ENCODE measurements around the gene TUBB.
A peak's percentile ranks its signal among the peaks of the same experiment; 100 is the strongest.
"Not testable (repeated sequence)": the region's sequence is repeated elsewhere in the genome, so short reads cannot be mapped to it uniquely, and the experiment has no call there.

The TUBB gene

GRCh38 chr6:30717845-30718720, 2.1 kb upstream of the TUBB start:
- DNase-seq (ENCODE audit: low spot score); FAIRE-seq: not testable (repeated sequence)

GRCh38 chr6:30719356-30719755, 796 bp upstream of the TUBB start:
- FAIRE-seq (no peak), DNase-seq (ENCODE audit: low spot score) (no peak)

DNA sequence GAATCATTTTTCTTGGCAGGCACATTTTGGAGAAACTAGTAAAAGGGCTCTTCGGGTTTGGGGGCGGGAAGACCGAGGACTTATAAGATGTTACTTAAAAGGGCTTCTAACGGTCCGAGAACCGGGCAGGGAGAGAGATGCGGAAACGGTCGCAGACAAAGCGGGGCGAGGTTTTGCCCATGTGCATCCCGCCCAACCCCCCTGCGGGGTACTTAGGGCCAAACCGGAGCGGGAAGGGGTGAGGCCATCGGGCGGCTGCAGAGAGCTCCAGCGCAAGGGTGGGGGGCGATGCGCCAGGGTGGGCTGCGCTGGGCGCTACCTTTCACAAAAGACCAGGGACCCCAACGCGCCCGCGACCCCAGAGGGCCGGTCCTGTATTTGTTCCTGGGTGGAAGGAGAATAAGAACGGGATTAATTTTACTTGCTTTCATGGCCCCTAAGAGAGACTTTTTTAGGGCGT, 616 bp downstream of the TUBB start:
- DNase-seq (ENCODE audit: low spot score) = peak; percentile 43
- FAIRE-seq = no peak

DNA sequence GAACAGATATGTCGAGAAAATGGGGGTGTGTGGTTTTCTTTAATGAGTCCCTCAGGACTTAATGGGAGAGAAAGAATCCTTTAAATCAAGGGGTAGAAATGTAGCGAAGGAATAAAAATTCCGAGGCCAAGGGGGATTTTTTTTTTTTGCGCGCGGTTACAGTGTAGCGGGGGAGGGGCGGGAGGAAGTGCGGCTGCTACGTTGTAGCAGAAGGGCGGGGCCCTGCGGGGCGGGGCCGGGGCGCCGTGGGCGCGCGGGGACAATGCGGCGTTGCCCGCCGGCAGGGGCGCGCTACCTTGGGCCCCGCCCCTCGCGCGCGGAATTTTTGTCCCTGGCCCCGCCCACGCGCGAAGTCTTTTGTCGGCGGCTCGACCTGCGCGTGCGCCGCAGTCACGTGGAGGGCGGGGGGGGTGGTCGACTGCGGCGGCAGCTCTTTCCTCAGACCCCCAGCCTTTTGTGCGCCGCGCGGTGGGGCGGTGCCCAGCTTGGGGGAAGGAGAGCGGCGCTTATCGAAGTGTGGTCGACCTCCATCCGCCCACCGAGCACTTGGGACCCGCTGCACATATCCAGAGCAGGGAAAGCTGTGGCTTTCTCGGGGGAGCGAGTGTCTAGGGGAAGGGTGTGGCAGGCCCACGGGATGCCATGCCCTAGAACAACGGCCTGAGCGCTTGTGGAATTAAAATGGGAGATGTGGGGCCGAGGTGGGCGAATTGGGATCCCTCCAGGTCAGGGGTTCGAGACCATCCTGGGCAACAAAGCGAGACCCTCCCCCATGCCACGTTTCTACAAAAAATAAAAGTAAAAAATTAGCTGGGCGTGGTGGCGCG, 1.3 kb downstream of the TUBB start:
- FAIRE-seq = no peak
- peak; percentile 88 for DNase-seq (ENCODE audit: low spot score)

- FAIRE-seq; DNase-seq (ENCODE audit: low spot score): not testable (repeated sequence)
Measured at GRCh38 chr6:30722025-30722279, 1.8 kb downstream of the TUBB start.

- FAIRE-seq = no peak
- peak; percentile 66 for DNase-seq (ENCODE audit: low spot score)
Measured at GRCh38 chr6:30722280-30723112, 2.3 kb downstream of the TUBB start.

DNA sequence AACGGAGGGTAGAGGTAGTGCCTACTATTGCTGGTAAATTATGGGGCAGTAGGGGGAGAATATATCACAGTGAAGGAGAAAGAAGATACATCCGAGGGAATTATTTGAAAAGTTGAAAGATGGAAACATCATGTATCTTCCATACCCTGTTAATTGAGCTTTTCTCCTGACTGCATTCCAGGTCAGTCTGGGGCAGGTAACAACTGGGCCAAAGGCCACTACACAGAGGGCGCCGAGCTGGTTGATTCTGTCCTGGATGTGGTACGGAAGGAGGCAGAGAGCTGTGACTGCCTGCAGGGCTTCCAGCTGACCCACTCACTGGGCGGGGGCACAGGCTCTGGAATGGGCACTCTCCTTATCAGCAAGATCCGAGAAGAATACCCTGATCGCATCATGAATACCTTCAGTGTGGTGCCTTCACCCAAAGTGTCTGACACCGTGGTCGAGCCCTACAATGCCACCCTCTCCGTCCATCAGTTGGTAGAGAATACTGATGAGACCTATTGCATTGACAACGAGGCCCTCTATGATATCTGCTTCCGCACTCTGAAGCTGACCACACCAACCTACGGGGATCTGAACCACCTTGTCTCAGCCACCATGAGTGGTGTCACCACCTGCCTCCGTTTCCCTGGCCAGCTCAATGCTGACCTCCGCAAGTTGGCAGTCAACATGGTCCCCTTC, 3.1 kb downstream of the TUBB start:
- FAIRE-seq = peak; percentile 20
- DNase-seq (ENCODE audit: low spot score) = not testable (repeated sequence)

DNA sequence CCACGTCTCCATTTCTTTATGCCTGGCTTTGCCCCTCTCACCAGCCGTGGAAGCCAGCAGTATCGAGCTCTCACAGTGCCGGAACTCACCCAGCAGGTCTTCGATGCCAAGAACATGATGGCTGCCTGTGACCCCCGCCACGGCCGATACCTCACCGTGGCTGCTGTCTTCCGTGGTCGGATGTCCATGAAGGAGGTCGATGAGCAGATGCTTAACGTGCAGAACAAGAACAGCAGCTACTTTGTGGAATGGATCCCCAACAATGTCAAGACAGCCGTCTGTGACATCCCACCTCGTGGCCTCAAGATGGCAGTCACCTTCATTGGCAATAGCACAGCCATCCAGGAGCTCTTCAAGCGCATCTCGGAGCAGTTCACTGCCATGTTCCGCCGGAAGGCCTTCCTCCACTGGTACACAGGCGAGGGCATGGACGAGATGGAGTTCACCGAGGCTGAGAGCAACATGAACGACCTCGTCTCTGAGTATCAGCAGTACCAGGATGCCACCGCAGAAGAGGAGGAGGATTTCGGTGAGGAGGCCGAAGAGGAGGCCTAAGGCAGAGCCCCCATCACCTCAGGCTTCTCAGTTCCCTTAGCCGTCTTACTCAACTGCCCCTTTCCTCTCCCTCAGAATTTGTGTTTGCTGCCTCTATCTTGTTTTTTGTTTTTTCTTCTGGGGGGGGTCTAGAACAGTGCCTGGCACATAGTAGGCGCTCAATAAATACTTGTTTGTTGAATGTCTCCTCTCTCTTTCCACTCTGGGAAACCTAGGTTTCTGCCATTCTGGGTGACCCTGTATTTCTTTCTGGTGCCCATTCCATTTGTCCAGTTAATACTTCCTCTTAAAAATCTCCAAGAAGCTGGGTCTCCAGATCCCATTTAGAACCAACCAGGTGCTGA, 3.9 kb downstream of the TUBB start:
- not testable (repeated sequence) for FAIRE-seq; DNase-seq (ENCODE audit: low spot score)

DNA sequence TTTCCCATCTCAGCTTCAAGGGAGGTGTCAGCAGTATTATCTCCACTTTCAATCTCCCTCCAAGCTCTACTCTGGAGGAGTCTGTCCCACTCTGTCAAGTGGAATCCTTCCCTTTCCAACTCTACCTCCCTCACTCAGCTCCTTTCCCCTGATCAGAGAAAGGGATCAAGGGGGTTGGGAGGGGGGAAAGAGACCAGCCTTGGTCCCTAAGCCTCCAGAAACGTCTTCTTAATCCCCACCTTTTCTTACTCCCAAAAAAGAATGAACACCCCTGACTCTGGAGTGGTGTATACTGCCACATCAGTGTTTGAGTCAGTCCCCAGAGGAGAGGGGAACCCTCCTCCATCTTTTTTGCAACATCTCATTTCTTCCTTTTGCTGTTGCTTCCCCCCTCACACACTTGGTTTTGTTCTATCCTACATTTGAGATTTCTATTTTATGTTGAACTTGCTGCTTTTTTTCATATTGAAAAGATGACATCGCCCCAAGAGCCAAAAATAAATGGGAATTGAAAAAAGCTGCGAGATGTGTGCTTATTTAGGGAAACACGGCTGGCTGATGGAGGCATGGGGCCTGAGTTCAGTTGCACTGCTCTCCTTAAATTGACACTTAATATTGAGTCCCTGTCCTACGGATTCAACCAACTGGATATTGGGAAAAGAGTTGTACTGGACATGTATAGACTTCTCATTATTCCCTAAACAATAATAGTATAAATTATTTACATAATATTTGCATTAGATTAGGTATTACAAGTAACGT, 4.9 kb downstream of the TUBB start:
- DNase-seq (ENCODE audit: low spot score) (no peak), FAIRE-seq (no peak)

- FAIRE-seq (no peak), DNase-seq (ENCODE audit: low spot score) (no peak)
Measured at GRCh38 chr6:30725713-30726505, 5.8 kb downstream of the TUBB start.

- DNase-seq (ENCODE audit: low spot score) = no peak
- no peak for FAIRE-seq
Measured at GRCh38 chr6:30726506-30727413, 6.6 kb downstream of the TUBB start.

GRCh38 chr6:30727920-30728553, 7.9 kb downstream of the TUBB start:
- FAIRE-seq (no peak), DNase-seq (ENCODE audit: low spot score) (no peak)

GRCh38 chr6:30730601-30731435, 10.7 kb downstream of the TUBB start:
- no peak for DNase-seq (ENCODE audit: low spot score)
- no peak for FAIRE-seq

DNA sequence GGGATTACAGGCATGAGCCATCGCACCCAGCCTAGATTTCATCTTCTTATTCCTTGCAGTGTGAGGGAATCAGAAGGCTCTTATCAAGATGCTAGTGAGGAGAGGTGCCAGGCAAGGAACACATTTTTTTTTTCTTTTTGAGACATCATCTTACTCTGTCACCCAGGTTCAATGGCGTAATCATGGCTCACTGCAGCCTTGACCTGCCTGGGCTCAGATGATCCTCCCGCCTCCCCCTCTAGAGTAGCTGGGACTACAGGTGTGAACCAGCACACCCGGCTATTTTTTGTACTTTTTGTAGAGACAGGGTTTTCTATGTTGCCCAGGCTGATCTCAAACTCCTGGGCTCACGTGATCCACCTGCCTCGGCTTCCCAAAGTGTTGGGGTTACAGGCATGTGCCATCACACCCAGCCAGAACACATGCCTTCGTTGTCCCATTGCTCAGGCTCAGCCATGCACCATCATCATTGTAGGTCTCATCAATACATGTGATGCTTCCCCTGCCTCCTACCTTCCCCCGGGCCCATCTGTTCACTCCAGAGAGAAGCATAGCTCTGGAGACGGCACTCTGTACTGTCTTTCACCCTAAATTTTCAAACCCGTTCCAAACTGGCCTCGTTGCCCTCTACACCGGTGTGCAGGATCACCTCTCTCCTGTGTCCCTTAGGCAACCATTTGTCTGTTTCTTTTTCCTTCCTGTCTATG, 12.2 kb downstream of the TUBB start:
- DNase-seq (ENCODE audit: low spot score) (no peak), FAIRE-seq (no peak)

GRCh38 chr6:30735668-30736314, 15.6 kb downstream of the TUBB start:
- FAIRE-seq = no peak
- DNase-seq (ENCODE audit: low spot score) = no peak

Data from urothelium cell line (cell line).